Ishikawa (cell line): ENCODE measurements around the gene SH3RF3.

ENCODE experiments used
- CEBPB ChIP-seq: IDR thresholded peaks from 2 replicates; pipeline ENCODE4 v1.6.1; 2012
- CREB1 ChIP-seq: IDR thresholded peaks from 2 replicates; pipeline ENCODE4 v1.6.1; 2012; ENCODE audit warnings: low read depth
- EGR1 ChIP-seq: IDR thresholded peaks from 2 replicates; pipeline ENCODE4 v1.6.1; 2012
- EP300 ChIP-seq: IDR thresholded peaks from 2 replicates; pipeline ENCODE4 v1.6.1; 2012; ENCODE audit warnings: borderline replicate concordance
- FOXM1 ChIP-seq: IDR thresholded peaks from 2 replicates; pipeline ENCODE4 v1.6.1; 2012; ENCODE audit warnings: low read depth, borderline replicate concordance
- MAX ChIP-seq: IDR thresholded peaks from 2 replicates; pipeline ENCODE4 v1.6.1; 2012
- NFIC ChIP-seq: IDR thresholded peaks from 2 replicates; pipeline ENCODE4 v1.6.1; 2012
- RAD21 ChIP-seq: IDR thresholded peaks from 2 replicates; pipeline ENCODE4 v1.6.1; 2012; ENCODE audit warnings: low read depth
- TAF1 ChIP-seq: IDR thresholded peaks from 2 replicates; pipeline ENCODE4 v1.6.1; 2012; ENCODE audit warnings: low read depth, mild to moderate bottlenecking
- TCF12 ChIP-seq: IDR thresholded peaks from 2 replicates; pipeline ENCODE4 v1.6.1; 2012; ENCODE audit warnings: low read depth
- TEAD4 ChIP-seq: IDR thresholded peaks from 2 replicates; pipeline ENCODE4 v1.6.1; 2012
- USF1 ChIP-seq: IDR thresholded peaks from 2 replicates; pipeline ENCODE4 v1.6.1; 2012
- YY1 ChIP-seq: IDR thresholded peaks from 2 replicates; pipeline ENCODE4 v1.6.1; 2012; ENCODE audit warnings: low read depth
- ZBTB7A ChIP-seq: IDR thresholded peaks from 2 replicates; pipeline ENCODE4 v1.6.1; 2012; ENCODE audit warnings: low read depth
- TF ChIP-seq, protein P1 (sequence below): IDR thresholded peaks from 2 replicates; pipeline ENCODE4 v1.6.1; 2012; ENCODE audit warnings: low read depth, mild to moderate bottlenecking

SH3RF3 gene

GRCh38 chr2:109226128-109226527 is 97.1 kb downstream of the SH3RF3 start:
- TF ChIP-seq YY1, result no peak
- TF ChIP-seq TEAD4, result no peak
- no peak for TF ChIP-seq EP300

DNA sequence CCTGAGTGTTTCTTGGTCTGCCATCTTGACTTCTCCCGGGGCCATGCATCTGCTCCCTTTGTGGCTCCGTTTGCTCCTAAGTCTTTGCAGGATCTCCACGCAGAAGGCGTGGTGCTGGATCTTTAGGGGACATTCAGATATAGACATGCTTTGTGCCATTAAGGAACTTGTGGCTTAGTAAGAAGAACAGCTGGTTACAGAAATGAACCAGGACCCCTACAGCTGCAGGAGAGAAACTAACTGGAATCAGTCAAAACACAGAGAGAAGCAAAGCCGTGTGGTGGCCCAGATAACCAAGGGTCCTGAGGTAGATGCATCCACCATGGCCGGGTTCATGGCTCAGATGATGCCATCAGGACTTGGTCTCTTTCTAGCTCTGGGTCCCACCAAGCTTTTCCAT is 97.6 kb downstream of the SH3RF3 start:
- TF ChIP-seq CEBPB, result no peak

DNA sequence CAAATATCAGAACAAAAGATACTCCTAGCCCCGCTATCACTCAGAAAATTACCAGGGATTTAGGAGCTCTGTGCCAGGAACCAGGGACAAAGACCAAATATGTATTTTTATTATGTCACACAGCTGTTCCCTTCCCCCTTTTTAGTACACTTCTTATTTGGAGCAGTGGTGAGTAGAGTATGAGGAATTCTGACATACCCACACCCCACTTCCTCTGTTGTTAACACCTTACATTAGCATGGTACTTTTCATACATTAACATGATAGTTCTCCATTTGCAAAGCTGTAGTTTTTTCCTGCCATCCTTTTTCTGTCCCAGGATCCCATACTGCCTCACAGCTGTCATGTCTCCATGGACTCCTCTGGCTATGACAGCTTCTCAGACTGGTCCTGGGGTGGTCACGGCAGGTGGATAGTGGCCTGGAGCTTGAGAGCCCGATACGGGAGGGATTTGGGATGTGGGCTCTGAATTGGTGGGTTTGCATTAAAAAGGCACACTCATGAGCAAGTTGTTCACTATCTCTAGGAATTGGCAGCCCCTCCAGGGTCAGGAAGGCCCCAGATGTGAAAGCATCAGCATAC is 100.2 kb downstream of the SH3RF3 start:
- TF ChIP-seq CEBPB, result no peak
- TF ChIP-seq, protein P1, sequence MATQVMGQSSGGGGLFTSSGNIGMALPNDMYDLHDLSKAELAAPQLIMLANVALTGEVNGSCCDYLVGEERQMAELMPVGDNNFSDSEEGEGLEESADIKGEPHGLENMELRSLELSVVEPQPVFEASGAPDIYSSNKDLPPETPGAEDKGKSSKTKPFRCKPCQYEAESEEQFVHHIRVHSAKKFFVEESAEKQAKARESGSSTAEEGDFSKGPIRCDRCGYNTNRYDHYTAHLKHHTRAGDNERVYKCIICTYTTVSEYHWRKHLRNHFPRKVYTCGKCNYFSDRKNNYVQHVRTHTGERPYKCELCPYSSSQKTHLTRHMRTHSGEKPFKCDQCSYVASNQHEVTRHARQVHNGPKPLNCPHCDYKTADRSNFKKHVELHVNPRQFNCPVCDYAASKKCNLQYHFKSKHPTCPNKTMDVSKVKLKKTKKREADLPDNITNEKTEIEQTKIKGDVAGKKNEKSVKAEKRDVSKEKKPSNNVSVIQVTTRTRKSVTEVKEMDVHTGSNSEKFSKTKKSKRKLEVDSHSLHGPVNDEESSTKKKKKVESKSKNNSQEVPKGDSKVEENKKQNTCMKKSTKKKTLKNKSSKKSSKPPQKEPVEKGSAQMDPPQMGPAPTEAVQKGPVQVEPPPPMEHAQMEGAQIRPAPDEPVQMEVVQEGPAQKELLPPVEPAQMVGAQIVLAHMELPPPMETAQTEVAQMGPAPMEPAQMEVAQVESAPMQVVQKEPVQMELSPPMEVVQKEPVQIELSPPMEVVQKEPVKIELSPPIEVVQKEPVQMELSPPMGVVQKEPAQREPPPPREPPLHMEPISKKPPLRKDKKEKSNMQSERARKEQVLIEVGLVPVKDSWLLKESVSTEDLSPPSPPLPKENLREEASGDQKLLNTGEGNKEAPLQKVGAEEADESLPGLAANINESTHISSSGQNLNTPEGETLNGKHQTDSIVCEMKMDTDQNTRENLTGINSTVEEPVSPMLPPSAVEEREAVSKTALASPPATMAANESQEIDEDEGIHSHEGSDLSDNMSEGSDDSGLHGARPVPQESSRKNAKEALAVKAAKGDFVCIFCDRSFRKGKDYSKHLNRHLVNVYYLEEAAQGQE, result no peak
- TF ChIP-seq FOXM1, result no peak
- no peak for TF ChIP-seq CREB1
- TF ChIP-seq TAF1, result no peak
- TF ChIP-seq YY1, result no peak
- TF ChIP-seq EGR1, result no peak
- TF ChIP-seq NFIC, result no peak
- TF ChIP-seq MAX, result no peak
- TF ChIP-seq RAD21, result no peak
- no peak for TF ChIP-seq TEAD4
- TF ChIP-seq ZBTB7A, result no peak
- TF ChIP-seq TCF12, result no peak
- TF ChIP-seq EP300, result no peak
- no peak for TF ChIP-seq USF1

DNA sequence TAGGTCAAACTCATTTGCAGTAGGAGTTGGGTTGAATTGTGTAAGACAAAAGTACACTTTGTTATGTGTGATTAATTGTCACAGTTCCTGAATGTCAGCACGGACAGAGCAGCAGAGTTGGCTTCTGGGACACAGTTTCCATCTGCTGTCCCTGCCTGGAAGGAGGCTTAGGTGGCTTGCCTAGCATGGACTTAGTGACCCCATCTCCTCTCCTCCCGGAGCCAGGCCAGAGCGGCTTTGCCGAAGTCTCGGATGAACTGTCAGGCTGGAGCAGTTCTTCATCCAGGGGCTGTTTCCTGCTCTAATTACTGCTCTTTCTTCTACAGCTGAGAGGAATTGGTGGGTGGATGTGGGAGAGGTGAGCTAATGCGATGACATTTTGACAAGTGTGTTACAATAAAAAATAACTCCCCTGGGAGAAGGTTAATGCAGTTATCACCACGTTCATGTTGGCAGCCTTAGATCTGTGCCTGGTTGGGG is 102.0 kb downstream of the SH3RF3 start:
- TF ChIP-seq CREB1 (no peak), EGR1 (no peak), CEBPB (no peak), ZBTB7A (no peak), FOXM1 (no peak)

DNA sequence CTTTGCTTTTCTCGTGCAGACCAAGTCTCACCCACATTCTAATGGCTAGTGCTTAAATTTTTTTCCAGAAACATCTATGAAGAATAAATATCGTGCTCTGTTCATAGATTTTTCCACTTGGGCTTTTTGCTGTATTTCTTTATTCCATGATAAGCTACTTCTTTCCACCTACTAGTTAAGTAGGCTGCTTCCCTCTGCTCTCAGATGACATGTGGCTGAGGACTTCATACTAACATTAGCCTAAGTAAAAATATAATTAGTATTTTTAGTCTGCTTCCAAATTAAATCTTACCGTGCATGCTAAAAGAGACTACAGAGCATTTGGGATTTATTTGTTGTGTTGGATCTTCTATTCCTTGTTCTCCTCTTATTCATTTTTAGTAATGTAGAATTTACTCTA is 102.4 kb downstream of the SH3RF3 start:
- TF ChIP-seq TEAD4, result no peak
- TF ChIP-seq USF1, result no peak
- TF ChIP-seq ZBTB7A, result no peak
- TF ChIP-seq CEBPB, result no peak
- no peak for TF ChIP-seq EP300
- TF ChIP-seq YY1, result no peak
- no peak for TF ChIP-seq RAD21
- no peak for TF ChIP-seq TCF12

DNA sequence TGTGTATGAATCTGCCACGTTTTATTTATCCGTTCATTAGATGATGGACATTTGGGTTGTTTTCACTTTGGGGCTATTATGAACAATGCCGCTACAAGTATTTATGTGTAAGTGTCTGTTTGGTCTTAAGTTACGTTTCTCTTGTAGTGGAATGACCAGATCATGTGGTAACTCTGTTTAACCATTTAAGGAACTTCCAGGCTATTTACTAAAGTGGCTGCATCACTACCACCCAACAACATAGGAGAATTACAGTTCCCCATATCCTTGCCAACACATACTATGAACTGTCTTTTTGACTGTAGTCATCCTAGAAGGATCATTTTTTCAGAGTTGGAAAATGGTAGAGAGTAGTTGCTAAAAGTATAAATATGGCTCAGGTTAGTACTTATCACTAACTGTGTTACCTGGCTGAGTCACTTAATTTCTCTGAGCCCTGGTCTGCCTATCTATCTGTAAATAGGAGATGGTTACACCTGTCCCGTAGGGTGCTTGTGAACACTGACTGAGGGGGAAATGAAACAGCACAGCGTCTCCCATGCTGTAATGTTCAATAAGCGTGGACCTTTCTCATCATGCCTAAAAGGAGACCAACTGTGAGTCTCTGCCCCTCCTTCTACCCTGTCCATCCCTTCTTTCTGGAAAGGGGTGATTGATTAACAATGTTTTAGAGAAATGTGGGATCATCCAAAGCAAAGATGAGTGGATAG is 103.1 kb downstream of the SH3RF3 start:
- no peak for TF ChIP-seq ZBTB7A
- TF ChIP-seq, protein P1, result no peak
- no peak for TF ChIP-seq CEBPB
- TF ChIP-seq EGR1, result no peak
- TF ChIP-seq TEAD4, result no peak
- no peak for TF ChIP-seq CREB1
- TF ChIP-seq NFIC, result no peak
- no peak for TF ChIP-seq FOXM1
- TF ChIP-seq USF1, result no peak
- TF ChIP-seq RAD21, result no peak
